GM19455 (cell line): ENCODE measurements around the gene MSL3.

ENCODE experiments used
- ATAC-seq: cut with Tn5 transposase; IDR thresholded peaks from one replicate; pipeline ENCODE4 v1.9.1; 2021; ENCODE audit not compliant: unreplicated experiment

Gene MSL3

GRCh38 chrX:11758400-11759171, 549 bp downstream of the MSL3 start:
- ATAC-seq: peak; percentile 53

DNA sequence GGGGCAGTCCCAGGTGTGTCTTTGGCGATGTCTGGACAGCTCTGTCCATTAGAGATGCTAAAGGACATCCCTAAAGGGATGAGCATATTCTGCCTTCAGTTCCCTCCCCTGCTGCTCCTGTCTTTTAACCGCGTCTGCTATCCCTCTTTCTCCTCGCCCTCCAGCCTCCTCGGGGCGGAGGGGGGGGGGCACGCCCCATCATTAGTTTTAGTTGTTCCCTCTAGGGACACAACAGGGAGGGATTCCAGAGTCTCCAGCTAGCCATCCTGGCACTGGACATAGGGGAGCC, 1.1 kb downstream of the MSL3 start:
- no peak for ATAC-seq

GRCh38 chrX:11759461-11760311, 1.6 kb downstream of the MSL3 start:
- peak; percentile 70 for ATAC-seq

GRCh38 chrX:11760958-11761357, 2.9 kb downstream of the MSL3 start:
- no peak for ATAC-seq

DNA sequence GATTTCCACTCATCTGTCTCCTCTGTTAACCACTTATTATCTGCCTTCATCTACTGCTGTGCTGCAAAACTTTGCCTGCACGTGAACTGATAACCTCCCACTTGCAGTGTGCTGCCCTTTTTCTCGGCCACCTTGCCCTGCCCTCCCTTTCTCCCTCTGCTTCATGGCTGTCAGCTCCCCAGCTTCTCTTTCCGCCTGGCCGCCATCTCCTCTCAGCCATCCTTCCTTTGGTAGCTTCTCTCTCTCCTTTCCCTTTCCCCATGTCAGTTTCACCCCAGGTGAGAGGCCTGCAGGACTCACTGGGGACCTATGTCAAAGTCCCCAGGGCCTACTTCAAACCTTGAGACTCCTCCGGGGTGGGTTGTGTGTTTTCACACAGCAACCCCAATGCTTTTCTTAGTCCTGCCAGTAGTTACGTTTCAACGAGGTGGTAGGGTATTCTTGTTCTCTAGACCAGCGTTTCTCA, 6.6 kb downstream of the MSL3 start:
- no peak for ATAC-seq

DNA sequence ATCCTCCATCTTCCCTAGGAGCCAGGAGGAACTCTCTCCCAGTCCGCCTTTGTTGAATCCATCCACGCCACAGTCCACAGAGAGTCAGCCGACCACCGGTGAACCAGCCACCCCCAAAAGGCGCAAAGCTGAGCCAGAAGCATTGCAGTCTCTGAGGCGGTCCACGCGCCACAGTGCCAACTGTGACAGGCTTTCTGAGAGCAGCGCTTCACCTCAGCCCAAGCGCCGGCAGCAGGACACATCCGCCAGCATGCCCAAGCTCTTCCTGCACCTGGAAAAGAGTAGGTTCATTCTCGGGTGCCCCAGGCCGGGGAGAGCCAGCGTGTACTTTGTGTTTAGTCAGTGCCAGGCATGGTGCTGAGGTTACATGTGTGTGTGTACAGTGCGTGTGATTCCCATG, 7.4 kb downstream of the MSL3 start:
- no peak for ATAC-seq

DNA sequence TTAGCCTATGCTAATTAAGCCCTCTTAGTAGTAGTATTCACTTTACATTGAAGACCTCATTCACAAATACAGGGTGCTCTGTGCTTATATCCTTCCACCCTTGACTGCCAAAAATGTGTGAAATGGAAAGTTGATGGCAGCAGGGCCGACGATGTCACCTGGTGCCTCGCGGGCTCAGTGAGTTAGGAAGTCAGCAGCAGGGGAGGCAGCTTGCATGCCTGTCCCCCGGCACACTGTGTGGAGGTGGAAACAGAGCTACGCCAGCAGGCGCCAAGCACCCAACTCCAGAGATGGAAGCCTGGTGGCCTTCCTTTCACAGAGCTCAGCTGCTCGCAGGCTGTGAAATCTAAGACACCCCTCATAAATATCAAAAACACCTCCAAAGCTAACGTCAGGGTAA, 8.4 kb downstream of the MSL3 start:
- no peak for ATAC-seq

GRCh38 chrX:11768039-11768438, 10.0 kb downstream of the MSL3 start:
- ATAC-seq: peak; percentile 74

- ATAC-seq: peak; percentile 73
Observed at GRCh38 chrX:11770320-11770719, 12.3 kb downstream of the MSL3 start.

DNA sequence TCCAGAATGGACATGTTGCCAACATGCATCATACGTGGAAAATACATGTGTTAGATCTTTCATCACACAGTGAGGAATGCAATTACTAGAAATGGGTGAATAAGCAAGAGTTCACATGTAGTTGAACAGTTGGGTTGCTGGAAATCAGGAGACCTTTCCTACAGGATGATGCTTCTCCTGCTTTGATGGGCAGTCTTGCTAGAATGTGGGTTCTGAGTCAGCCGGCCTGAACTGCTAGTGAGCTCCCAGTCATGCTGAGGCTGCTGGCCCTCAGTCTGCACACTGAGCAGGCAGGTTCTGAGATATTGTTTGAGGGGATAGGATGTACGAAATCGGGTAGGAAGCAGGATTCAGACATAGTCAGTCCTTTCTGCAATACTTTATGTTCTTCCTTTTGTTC, 20.2 kb downstream of the MSL3 start:
- no peak for ATAC-seq

GRCh38 chrX:11781133-11781532, 23.1 kb downstream of the MSL3 start:
- no peak for ATAC-seq

GRCh38 chrX:11781734-11782370, 23.8 kb downstream of the MSL3 start:
- no peak for ATAC-seq

DNA sequence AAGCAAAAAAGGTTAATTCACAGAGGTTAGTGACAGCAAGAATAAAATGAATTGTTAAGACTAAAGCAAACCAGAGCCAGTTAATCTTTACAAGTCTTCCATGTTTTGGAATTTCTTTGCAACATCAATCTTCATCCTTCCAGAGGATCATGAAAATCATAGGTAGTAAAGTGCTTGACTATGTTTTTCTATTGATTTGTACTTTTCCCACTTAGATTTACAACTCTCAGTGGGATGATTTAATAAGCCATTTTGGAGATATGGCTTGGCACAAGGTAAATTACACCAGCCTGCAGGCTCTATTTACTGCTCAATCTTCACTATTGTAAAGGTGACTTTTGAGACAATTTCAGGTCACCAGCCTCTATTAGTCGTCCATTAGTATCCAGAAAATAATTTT, 26.5 kb downstream of the MSL3 start:
- no peak for ATAC-seq

DNA sequence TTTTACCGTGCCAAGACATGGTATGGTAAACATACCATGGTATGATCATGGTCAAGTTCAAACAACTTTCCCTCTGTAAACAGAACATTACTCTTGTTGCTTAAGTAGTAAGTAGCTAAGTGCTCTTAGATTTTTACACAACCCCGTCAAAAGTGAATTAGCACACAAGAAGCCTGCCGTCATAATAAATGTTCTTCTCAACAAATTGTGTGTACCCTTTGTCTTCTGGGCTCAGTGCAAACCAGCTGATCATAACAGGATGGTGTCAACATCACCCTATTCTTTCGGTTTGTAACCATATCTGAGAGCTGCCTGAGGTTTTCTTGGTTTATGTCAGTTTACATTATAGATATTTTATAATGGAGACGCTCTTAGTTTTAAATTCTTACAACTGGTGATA, 28.8 kb downstream of the MSL3 start:
- ATAC-seq: no peak

DNA sequence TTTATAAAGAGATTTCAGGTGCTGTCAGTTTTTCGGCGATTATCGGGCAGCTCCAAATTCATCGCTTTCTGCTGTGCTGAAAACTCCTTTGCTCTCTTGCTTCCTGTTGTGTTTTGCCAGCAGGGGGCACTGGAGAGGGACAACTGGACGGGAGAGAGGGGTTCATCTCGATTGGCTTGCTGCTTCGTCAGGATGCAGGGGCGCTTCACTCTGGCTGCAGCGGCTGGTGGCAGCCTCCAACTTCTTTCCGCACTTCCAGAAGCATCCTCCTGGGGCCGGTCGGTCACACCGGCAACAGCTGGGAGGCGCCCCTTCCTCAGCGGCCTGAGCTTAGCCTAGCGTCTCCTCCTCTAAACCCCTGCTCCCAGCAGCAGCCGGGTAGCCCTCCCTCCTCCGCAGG, 29.5 kb downstream of the MSL3 start:
- ATAC-seq: no peak

- no peak for ATAC-seq
Observed at GRCh38 chrX:11789809-11790208, 31.8 kb downstream of the MSL3 start.

DNA sequence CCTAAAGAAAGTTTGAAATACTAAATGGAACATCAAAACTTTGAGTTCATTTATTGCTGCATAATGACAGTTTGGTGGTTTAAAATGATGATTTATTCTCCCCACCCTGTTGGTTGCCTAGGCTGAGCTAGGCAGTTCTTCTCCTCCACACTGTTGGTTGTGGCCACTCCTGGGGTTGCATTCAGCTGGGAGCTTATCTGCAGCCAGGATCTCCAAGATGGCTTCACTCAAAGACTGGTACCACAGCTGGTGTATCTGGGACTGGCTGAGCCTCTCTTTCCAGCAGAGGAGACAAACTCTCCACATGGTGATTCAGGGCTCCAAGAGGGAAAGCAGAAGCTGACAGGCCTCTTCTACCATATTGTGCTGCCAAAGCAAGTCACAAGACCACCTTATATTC, 33.1 kb downstream of the MSL3 start:
- ATAC-seq: no peak

DNA sequence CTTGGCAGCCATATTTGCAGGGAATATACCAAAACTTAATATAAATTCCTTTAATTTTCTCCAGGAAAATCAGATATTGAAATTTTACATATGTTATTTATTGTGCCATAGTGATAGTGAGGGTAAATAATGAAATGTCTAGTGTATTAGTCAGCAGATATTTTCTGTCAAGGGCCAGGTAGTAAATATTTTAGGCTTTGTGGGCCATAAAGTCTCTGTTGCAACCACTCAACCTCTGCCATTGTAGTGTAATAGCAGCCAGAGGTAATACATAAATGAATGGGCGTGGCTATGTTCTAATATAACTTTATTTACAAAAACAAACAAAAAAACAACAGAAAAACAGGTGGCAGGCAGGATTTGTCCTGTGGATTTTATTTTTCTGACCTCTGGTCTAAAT, 33.5 kb downstream of the MSL3 start:
- ATAC-seq: no peak

- ATAC-seq: peak; percentile 86
Observed at GRCh38 chrX:11792461-11793421, 34.7 kb downstream of the MSL3 start.

DNA sequence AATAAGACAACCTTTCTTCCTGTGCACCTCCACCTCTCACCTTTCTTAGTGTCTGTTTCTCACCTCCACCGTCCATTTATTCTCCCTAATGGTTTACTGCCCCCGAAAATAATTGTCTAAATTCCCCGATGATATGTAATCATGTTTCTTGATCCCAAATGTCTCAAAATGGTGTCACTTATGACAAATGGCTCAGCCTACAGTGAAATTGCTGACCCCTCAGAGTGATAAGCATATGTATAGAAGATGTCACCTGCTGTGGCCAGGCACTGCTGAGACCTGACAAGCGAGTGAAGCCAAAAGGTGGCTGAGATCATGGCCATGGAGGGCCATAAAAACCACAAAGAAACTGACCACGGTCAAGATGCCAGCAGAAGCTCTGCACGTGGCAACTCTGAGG, 35.7 kb downstream of the MSL3 start:
- no peak for ATAC-seq

- ATAC-seq: no peak
Observed at GRCh38 chrX:11813341-11813740, 55.3 kb downstream of the MSL3 start.
